NCI-H2196 (cell line): Measurements from ENCODE around the gene RAMACL.
"Not testable (repeated sequence)": the region's sequence is repeated elsewhere in the genome, so short reads cannot be mapped to it uniquely, and the experiment has no call there.

ENCODE experiments used
- DNase-seq: peaks from one replicate; lab custom pipeline; 2025; ENCODE audit not compliant: unreplicated experiment; lab: John Stamatoyannopoulos, UW

RAMACL gene

DNA sequence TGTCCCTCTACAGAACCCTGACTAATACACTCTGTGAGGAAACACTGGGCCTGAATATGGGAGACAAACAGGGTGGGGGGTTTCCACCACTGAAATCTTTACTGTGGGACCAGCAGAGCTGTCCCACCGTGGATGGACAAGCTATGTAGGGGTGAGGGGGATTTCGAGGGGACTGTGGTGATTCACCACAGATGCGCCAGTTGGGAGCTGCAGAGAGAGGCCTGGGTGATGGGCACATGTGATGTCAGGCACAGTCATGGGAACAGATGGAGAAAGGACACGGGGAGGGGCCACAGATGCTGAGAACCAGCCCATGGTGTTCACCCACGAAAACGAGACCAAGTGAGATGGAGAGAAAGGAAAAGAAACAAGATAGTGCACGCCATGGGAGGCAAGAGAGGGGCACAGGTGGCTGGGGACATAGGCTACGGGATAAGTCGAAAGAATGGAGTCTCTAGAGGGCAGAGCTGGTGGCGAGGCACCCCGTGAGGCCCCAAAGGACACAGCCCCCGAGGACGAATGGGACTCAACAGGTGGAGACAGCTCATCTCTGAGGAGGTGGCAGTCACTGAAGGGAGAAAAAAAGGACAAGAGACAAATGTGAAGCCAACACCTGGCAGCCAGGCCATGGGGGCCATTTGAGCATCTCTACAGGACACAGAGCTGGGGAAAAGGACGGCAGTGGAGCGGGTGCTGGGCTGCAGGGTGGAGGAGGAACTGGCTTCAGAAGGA is 10.5 kb upstream of the RAMACL start:
- no peak for DNase-seq

DNA sequence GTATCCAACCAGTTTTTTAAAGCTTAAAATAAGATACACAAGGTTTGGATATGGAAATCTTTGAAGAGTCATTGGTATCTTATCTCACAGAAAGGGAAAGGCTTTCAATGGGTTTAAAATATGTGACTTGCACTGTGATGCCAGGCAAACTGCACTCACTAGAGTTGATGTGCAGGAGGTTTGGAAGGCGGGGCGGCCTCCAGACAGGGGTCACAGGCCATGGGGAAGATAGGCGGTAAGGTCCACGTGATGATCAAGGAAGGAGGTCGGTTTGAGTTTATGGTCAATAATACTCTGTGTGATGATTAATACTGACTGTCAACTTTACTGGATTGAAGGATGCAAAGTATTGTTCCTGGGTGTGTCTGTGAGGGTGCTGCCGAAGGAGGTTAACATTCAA is 9.5 kb upstream of the RAMACL start:
- DNase-seq, result no peak

DNA sequence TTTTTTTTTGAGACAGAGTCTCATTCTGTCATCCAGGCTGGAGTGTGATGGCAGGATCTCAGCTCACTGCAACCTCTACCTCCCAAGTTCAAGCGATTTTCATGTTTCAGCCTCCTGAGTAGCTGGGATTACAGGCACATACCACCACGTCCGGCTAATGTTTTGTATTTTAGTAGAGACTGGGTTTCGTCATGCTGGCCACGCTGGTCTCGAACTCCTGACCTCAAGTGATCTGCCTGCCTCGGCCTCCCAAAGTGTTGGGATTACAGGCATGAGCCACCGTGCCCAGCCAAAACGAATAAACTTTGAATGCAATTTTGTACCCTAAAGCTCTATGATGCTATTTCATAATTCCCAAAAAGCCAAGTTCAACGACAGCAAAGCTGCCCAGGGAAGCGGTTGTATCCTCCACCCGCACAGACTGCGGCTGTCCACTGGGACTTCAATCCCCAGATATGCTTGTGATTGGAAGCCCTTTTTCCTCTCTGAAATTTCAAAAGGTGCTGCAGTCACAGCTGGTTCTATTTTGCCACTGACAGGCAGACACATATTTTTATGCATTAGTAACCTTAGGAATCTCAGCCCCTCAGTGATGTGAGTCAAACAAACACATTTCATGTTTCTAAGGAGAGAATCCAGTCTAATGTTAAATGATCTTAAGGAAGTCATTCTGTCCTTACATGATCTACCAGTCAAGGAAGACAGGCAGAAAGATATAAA is 8.7 kb upstream of the RAMACL start:
- DNase-seq, result no peak

DNA sequence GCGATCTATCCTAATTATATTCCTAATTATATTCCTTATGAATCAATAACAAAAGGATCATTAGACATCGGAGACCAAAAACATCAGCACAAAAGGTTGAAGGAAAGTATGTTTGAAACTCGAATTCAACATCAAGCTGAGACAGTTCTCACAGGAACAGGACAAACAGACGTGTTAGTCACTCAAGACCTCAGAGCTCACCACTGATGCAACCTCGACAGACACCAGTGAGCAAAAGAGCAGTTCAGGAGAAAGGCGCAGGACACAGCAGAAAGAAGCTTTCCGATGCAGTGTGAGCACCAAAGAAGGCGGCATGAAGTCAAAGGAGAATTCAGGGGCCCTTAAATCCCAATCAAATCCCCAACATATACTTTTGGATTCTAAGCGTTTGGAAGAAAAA is 6.3 kb upstream of the RAMACL start:
- DNase-seq, result no peak

DNA sequence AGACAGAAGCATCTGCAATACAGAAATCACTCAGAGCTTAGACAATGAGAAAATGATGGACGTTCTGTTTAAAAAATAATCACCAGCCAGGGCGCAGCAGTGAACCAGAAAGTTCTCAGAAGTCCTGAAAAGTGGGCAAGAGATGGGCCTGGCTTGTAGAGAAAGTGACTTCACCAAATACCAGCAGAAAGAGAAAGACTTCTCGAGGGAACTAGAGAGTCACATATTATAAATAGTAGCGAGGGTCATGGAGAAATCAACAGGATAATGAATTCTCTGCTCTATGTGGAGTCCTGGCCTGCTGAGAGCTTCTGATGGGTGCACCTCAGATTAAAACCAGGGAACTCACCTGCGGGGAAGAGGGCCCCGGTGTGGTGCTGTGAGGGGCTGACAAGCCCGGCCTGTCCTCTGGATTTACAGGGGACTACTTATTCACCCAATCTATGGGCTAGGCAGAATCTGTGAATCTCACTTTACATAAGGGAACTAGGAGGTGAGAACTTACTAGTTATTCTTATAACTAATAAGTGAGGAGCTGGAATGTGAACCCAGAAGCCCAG is 5.6 kb upstream of the RAMACL start:
- DNase-seq, result no peak

DNA sequence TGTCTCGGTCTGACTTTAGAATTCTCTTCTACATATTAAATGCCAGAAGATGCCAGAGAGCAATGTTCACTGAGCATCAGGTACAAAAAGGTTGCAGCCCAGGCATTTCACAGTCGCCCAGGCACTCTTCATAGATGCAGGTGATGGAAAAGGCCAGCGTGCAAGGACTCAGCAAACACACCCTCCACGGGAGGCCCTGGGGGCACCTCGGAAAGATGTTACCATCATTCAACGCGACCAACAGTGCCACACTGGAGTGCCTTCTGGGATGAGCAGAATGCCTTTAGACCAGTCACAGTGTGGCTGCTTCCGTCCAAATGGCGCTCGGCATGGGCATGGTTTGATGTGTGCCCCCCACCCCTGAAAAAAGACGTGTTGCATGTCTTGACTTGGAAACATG is 4.5 kb upstream of the RAMACL start:
- no peak for DNase-seq

DNA sequence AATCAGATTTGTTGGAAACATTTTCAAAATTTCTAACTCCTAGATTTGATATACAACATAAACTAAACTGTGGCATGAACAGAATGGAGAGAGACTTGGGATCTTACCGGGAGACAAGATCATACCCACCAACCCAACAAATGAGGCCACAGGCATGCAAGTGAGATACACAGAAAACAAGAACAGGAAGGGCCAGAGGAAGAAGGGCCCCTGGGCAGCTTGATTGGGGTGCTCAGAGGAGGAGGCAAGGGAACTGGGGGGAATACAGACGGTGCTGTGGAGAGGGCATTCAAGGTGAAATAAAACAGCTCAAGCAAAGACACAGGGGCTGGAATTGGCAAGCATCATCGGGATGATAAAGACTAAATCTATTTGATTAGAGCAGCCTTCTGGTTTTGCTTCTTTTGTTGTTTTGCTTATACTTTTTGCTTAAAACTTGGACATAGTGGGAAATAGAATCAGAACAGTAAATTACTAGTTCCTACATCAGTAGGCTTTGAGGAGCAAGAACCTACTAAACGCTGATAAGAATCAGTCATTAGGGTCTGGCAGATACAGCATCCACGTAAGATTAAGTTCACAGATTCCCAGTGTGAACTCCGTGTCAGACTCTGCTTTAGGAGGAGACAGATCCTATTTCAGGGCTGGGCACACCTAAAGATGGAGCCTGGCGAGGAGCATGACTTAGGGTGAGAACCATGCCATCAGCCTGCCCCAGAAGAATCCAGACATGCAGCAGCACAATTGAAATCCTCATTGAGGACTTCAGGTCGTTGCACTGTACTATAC is 3.5 kb upstream of the RAMACL start:
- DNase-seq, result no peak

DNA sequence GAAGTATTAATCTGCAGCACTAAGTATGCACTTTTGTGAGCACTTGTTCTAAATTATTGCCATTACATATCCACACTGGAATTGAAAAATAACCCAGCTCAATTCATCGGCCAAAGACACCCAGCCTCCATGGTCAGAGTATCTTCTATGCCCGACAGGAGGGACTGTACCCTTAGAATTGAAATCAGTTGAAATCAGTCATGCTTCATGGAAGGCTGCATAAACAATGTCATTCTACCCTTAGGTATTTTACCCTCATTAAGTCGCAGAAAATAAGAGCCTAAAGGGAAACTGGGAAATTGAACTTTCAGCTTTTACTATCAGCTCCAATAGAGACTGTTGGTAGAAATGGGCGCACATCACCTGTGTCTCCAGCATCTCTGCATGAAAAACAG is 2.9 kb upstream of the RAMACL start:
- no peak for DNase-seq

DNA sequence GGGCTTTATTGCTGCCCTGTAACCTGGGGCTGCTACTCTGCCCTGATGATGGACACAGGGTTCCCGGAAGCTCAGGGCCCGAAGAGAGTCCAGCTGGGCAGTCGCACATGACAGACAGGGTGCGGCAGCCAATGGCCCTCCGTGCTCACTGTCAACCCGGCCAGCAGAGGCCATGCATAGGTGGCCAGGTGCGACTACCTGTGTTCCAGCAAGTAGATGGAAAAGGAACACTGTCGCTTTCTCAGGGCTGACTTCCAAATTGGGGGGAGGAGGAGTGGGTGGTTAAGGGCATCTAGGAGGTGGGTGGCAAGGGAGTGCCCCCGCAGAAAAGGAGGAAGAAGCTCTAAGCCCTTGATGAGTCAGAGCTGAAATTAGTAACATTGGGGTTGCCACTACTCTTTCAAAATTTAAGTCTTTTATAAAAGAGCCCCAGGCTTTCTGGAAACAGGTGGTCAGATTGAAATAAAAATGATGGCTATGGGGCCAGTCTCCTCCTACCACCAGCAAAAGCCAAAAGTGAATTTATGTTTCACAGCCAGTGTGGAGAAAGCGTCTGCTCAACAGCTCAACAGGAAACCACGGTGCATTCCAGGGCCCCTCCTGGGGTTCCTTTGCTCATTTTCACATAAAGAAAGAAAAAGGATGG is 2.3 kb upstream of the RAMACL start:
- no peak for DNase-seq

DNA sequence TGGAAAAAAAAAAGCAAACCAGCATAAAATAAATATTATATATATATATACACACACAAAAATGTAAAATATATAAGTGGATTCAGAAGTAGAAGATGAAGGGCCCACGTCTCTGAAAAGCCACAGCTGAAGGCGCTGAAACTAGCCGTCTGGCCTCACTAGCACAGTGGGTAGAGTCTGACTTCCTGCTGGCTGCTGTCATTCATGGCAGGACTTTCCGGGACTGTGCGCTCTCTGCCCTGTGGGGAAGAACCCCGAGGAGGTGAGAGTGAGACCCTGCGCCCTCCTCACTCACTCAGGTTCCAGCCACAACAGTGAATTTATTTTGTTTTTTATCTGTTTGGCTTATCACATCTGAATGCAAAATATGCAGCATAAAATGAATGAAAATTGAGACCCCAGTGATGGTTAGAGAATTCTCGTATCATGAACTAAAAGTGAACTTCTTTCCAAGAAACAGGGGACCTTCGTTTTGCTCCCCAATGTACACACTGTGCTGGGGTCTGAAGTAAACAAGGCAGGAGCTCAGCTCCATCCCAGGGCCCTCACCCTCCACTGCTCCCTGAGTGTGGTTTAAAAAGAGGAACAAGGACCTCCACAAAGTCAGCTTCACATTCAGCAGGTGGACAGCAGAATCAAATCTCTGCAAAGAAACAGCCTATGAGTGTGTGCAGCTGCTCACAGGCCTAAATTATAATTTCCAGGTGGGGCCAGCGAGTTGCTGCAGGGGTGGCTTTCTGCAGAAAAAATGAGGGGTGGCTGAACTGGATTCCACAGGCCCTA is 1.3 kb upstream of the RAMACL start:
- no peak for DNase-seq

DNA sequence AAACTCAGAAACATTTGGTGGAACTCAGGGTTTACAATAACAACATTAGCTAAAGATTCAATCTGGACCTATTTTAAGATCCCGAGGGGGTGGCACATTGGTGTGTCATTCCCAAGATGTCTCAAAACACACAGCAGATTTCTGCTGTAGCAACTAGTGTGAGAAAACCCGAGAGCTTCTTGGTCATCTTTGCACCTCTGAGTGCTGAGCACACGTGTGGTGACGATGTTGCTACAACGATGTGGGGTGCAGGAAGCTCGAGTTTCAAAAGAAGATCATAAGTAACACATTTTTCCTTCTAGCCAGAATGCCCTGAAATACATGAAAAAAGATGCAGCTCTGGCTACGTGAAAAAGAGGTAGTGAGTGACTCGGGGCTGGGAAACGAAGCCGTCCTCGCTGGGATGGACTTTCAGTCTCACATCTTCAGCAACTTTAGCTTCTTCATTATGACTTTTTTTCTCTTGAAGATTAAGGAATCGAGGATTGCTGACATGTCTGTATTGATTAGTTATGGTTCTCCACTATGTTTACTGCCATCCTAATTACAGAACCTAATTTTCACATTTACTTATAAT is 1.5 kb downstream of the RAMACL start:
- no peak for DNase-seq

DNA sequence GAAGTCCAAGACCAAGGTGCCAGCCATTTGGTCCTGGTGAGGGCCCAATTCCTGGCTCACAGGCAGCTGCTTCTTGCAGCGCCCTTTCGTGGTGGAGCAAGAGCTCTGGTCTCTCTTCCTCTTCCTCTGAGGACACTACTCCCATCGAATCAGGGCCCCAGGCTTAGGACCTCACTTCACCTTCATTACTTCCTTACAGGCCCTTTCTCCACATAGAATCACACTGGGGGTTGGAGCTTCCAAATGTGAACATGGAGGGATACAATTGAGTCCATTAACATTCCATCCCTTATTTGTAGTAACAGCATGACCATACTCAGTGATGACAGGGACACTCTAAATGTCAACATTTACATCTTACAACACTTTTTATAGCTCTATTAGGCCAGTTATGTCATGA is 2.3 kb downstream of the RAMACL start:
- DNase-seq, result no peak

DNA sequence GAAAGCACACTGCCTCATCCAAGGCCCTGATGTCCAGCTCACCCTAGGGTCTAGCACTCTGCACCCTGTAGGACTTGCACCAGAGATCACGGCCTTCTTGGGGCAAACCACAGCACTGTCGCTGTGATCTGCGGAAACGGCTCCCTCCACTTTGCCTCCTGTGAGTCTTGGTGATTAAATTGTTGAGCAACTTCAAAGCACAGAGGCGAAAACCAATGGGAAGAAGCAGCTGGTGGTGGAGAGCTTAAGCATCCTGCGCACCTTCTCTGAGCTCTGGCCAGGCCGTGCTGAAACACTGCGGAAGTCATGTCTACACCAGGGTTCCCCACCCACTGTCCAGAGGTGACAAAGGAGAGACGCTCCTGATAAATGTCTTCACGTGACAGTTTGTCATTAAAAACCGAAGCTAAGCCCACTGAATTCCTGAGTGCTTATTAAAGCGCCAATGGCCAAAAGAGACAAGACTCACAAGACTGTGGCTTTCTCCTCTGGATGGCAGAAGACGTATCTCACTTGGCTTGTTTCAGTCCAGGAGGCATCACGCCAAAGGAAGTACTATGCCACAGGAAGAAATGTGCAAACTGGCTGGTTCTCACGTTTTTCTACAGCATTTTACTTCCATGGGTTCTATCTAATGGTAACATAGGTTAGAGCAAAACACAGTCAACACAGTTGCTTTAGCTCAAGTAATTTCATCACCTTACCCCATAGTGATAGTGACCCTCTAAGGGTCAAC is 3.1 kb downstream of the RAMACL start:
- DNase-seq, result no peak

DNA sequence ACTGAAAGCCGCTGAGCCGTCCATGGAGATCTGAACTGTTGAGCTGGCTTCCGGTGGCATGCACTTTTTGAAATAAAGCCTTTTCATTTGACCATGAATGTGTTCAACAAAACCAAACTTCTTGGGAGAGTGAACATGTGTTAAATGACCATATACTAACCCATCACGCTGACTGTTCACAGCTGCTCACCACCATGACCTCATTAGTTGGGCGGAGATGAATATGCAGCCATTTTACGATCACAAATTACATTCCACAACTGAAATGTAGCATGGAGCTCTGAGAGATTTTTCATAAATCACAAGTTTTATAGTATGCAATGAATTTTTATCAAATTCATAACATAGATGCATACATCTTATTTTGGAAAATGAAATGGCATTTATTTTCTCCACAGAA is 4.2 kb downstream of the RAMACL start:
- DNase-seq, result no peak

DNA sequence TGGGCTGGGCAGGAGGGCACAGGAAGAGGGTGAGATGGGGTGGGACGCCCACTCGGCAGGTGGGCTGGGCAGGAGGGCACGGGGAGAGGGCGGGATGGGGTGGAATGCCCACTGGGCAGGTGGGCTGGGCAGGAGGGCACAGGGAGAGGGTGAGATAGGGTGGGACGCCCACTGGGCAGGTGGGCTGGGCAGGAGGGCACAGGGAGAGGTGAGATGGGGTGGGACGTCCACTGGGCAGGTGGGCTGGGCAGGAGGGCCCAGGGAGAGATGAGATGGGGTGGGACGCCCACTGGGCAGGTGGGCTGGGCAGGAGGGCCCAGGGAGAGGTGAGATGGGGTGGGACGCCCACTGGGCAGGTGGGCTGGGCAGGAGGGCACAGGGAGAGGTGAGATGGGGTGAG is 4.7 kb downstream of the RAMACL start:
- DNase-seq, result not testable (repeated sequence)

DNA sequence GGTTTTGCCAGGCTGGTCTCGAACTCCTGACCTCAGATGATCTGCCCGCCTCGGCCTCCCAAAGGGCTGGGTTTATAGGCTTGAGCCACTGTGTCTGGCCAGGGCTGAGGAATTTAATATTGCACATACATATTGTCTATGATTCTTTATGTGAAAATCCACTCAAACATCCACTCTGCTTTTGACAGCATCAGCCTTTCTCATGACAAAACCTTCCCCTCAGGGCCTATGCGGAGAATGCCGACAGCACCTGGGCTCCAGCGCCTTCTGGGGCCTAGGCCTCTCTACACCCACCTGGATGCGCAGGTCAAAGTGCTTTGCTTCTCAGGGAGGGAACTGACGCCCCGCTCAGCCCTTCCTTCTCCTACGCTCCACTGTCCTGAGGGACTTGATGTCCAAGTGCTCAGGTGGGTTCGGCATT is 5.4 kb downstream of the RAMACL start:
- no peak for DNase-seq

DNA sequence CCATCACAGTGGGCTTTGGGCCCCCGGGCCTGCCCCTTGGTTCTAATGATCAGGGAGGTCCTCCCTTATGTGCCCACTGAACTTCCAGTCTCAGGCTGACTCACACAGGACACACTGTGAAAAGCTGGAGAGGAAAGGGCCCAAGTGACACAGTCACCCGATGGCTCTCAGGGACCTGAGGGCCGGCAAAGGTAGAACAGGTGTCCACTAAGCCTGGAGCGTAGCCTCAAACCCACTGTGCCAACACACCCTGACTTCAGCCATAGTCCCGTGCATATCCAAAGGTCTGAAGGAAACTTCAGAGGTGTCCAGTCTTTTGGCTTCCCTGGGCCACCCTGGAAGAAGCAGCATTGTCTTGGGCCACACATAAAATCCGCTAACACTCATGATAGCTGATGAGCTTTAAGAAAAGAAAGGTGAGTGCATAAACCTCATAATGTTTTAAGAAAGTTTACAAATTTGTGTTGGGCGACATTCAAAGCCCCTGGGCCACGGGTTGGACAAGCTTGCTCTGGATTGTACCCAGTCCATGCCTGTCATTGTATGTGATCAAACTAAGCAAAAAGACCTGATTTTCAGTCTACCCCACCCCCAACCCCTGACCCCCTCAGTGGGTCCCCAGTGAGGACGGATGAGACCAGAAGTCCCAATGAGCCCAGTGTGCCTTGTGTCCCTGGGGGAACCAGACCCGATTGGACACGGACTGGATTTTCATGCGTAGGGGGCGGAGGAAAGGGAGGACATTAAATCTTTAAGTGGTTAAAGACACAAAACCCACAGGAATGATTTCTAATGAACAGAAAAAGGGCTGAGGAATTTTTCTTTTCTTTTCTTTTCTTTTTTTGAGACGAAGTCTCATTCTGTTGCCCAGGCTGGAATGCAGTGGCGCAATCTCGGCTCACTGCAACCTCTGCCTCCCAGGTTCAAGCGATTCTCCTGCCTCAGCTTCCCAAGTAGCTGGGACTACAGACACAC is 6.1 kb downstream of the RAMACL start:
- no peak for DNase-seq

DNA sequence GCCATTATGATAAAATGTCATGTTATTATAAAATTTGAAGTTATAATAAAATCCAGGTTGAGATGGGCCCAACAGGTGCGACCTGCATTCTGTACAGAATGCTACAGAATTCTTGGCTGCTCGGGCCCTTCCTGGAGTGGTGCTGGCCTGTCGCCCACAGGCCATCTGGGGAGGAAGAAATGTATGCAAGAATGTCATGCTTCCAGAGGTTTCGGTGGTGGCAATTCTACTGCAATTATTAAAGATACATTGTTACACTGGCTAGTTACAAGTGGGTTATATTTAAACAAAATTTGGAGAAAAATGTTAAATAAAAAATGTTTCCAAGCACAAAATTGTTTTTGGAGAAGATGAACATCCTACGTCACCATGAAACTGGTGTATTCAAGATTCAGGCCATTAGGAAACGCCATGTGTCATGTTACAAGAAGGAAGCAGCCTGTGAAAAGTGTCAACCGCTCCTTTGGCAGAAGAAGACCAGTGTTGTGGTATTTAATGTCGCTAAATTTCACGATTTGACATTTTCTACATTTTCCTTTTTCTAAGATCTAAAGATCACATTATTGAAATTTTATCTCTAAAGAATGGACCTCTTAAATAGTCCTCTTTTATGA is 7.1 kb downstream of the RAMACL start:
- no peak for DNase-seq
